HepG2 (cell line): ENCODE measurements around the gene ZSWIM6. TPM values are rescaled to one million over a fixed set of nuclear protein-coding genes. Genes with fewer than 3 reads are reported as not detected.

Experiments
- ATAC-seq: fragments of 200-7000 bp; cut with Tn5 transposase; 3 replicates; pipeline ENCODE4 v1.9.1; 2020; ENCODE audit warnings: mild to moderate bottlenecking, moderate library complexity
- BruUV-seq: library from RNA; stranded (reverse); fragments of 400-500 nt; replicated peaks from 2 replicates; lab custom pipeline; 2021; lab: Mats Ljungman, UMichigan
- CTCF ChIA-PET: fragments of 300-600 bp; formaldehyde crosslinking; extraction: SDS; loops from one replicate; lab custom pipeline; 2021; ENCODE audit warnings: low total read pairs, inconsistent platforms, low intra/inter-chr PET ratio; lab: Yijun Ruan, JAX
- POLR2A ChIA-PET: fragments of 350-600 bp; sonication (Branson Sonifier 250); formaldehyde crosslinking; loops from one replicate; lab custom pipeline; 2020; ENCODE audit warnings: antibody characterized with exemption, inconsistent platforms; lab: Yijun Ruan, JAX
- DNase-seq: peaks from one replicate; pipeline ENCODE4 v3.0.0-alpha.2; 2015; ENCODE audit warnings: low spot score
- FAIRE-seq: peaks from 3 replicates; lab custom pipeline; 2011; peaks lifted over from hg19 to GRCh38; lab: Jason Lieb, UNC
- H2AFZ ChIP-seq: one replicate; pipeline ENCODE4 v1.6.1; 2011; ENCODE audit warnings: low read length, inconsistent platforms
- H3K27ac ChIP-seq: fragments of 300-600 bp; 3 replicates; pipeline ENCODE4 v1.8.0; 2011; ENCODE audit warnings: mixed run types, mild to moderate bottlenecking, mixed read lengths, low read length, inconsistent platforms; ENCODE audit not compliant: insufficient read depth; ENCODE audit errors: extremely low read length
- H3K27me3 ChIP-seq, 2 experiments: fragments of 200-600 bp in 1 of 2; 2 replicates in 1 of 2; 3 replicates in 1 of 2; pipeline versions ENCODE4 v1.6.0 to v1.8.0; 2011; ENCODE audit warnings: low read length in 2 of 2, mild to moderate bottlenecking in 2 of 2, moderate library complexity in 2 of 2, inconsistent platforms in 1 of 2; ENCODE audit not compliant: insufficient read depth in 2 of 2, control insufficient read depth in 1 of 2
- H3K36me3 ChIP-seq, 2 experiments: fragments of 200-600 bp in 1 of 2; replicated peaks in 1 of 2; 2 replicates in 1 of 2; 3 replicates in 1 of 2; pipeline versions ENCODE4 v1.5.1 to v1.8.0; 2011; ENCODE audit warnings: low read length in 2 of 2, inconsistent platforms in 1 of 2; ENCODE audit not compliant: insufficient read depth in 2 of 2, control insufficient read depth in 1 of 2
- H3K4me1 ChIP-seq: 2 replicates; pipeline ENCODE4 v1.5.1; 2012; ENCODE audit warnings: low read length, inconsistent platforms; ENCODE audit not compliant: insufficient read depth
- H3K4me2 ChIP-seq: 2 replicates; pipeline ENCODE4 v1.6.0; 2011; ENCODE audit warnings: low read depth, low read length, inconsistent platforms
- H3K4me3 ChIP-seq, 3 experiments: fragments of 200-600 bp in 1 of 3; sonication (generic), shearing (Covaris generic) in 1 of 3; replicated peaks in 1 of 3; 2 replicates each; pipeline ENCODE4 v1.5.1; 2011 to 2016; ENCODE audit warnings: low read length in 3 of 3, inconsistent platforms in 2 of 3, low read depth in 2 of 3, mild to moderate bottlenecking in 2 of 3, control low read depth in 1 of 3, mixed read lengths in 1 of 3; ENCODE audit not compliant: insufficient read depth in 1 of 3
- H3K79me2 ChIP-seq: one replicate; pipeline ENCODE4 v1.6.1; 2011; ENCODE audit warnings: low read length, inconsistent platforms; ENCODE audit not compliant: insufficient read depth
- H3K9ac ChIP-seq: 2 replicates; pipeline ENCODE4 v1.6.0; 2011; ENCODE audit warnings: mild to moderate bottlenecking, low read depth, low read length, inconsistent platforms; ENCODE audit not compliant: insufficient read depth
- H3K9me3 ChIP-seq: 2 replicates; pipeline ENCODE4 v1.5.1; 2012; ENCODE audit warnings: mild to moderate bottlenecking, low read length
- H4K20me1 ChIP-seq: 2 replicates; pipeline ENCODE4 v1.6.0; 2011; ENCODE audit warnings: inconsistent platforms, mild to moderate bottlenecking, low read length, moderate library complexity; ENCODE audit not compliant: insufficient read depth
- ATF7 ChIP-seq, 2 experiments: fragments of 450-650 bp in 1 of 2; sonication (generic) in 1 of 2; formaldehyde crosslinking in 1 of 2; IDR thresholded peaks; 2 replicates each; pipeline versions ENCODE4 v1.4.0 to v1.6.1; 2016 to 2020; ENCODE audit warnings: antibody characterized with exemption in 1 of 2, mild to moderate bottlenecking in 1 of 2, missing genetic modification reagents in 1 of 2
- HMGA1 ChIP-seq: sonication (generic); formaldehyde crosslinking; conservative IDR thresholded peaks from 2 replicates; pipeline ENCODE4 v1.4.0; 2020; ENCODE audit warnings: missing genetic modification reagents
- MAFK ChIP-seq, 2 experiments: IDR thresholded peaks in 1 of 2; conservative IDR thresholded peaks in 1 of 2; 2 replicates each; pipeline ENCODE4 v1.6.1; 2011; ENCODE audit warnings: improper control_type of control experiment in 2 of 2, low read length in 2 of 2
- NKX3-1 ChIP-seq: sonication (generic); formaldehyde crosslinking; IDR thresholded peaks from 2 replicates; pipeline ENCODE4 v1.5.0; 2020; ENCODE audit warnings: missing genetic modification reagents
- PAF1 ChIP-seq: IDR thresholded peaks from 2 replicates; pipeline ENCODE4 v1.6.1; 2016; ENCODE audit warnings: missing genetic modification reagents, missing compliant biosample characterization
- POLR2AphosphoS5 ChIP-seq: IDR thresholded peaks from 2 replicates; pipeline ENCODE4 v1.6.1; 2012; ENCODE audit warnings: low read depth, low read length
- RELA ChIP-seq: sonication (generic); formaldehyde crosslinking; IDR thresholded peaks from 2 replicates; pipeline ENCODE4 v1.4.0; 2020; ENCODE audit warnings: missing genetic modification reagents
- RXRB ChIP-seq: IDR thresholded peaks from 2 replicates; pipeline ENCODE4 v1.6.1; 2016; ENCODE audit warnings: borderline replicate concordance, missing genetic modification reagents, missing compliant biosample characterization
- SP140L ChIP-seq: sonication (generic); formaldehyde crosslinking; IDR thresholded peaks from 2 replicates; pipeline ENCODE4 v1.4.0; 2020; ENCODE audit warnings: missing genetic modification reagents, borderline replicate concordance
- ZFX ChIP-seq: sonication (generic); formaldehyde crosslinking; IDR thresholded peaks from 2 replicates; pipeline ENCODE4 v1.4.0; 2020; ENCODE audit warnings: mild to moderate bottlenecking, low read depth, missing genetic modification reagents, moderate library complexity
- WGBS: methylation state at CpG from one replicate; pipeline ENCODE4 v1.1.6; 2017; ENCODE audit warnings: low lambda C conversion rate; 5-methylcytosine and 5-hydroxymethylcytosine counted together
- in situ Hi-C: cut with HindIII; loops from 2 replicates; pipeline ENCODE4 v1.10.0; 2017; ENCODE audit warnings: low pct_unique_long_range_greater_than_20kb; ENCODE audit not compliant: extremely low pct_ligation_motif_present
- intact Hi-C: fragments of 100-400 bp; cut with micrococcal nuclease; formaldehyde crosslinking; loops from one replicate; pipeline ENCODE4 v1.10.0; 2022; ENCODE audit not compliant: unreplicated experiment
- polyA plus RNA-seq, 8 experiments: library from polyadenylated mRNA; depleted of rRNA in 3 of 8; stranded (reverse) in 7 of 8; unstranded in 1 of 8; fragments of >200 nt; fragmentation: Illumina TruSeq in 4 of 8; extraction: Trizol in 4 of 8; gene quantifications; 2 replicates each; pipeline versions ENCODE4 v1.2.1 to v1.2.3, GENCODE V29; 2011 to 2016; ENCODE audit warnings: low read depth in 4 of 8, missing spikeins in 1 of 8, mixed read lengths in 1 of 8; ENCODE audit not compliant: insufficient read depth in 1 of 8
- total RNA-seq, 5 experiments: library from RNA; depleted of rRNA; stranded (reverse); fragments of >200 nt; fragmentation: Illumina TruSeq; extraction: Trizol; gene quantifications; 2 replicates each; pipeline ENCODE4 v1.2.3, GENCODE V29; 2016; ENCODE audit warnings: low read depth in 1 of 5
- TF ChIP-seq, protein P1 (sequence below): sonication (generic); formaldehyde crosslinking; IDR thresholded peaks from 2 replicates; pipeline ENCODE4 v1.4.0; 2020; ENCODE audit warnings: mild to moderate bottlenecking, missing genetic modification reagents

Gene ZSWIM6
- total and polyA plus RNA-seq, 2 of the 13 experiments (the other 11 are each of a cell fraction or from before 2014, with no cell fraction given), result 0.82 to 1.9 TPM

DNA sequence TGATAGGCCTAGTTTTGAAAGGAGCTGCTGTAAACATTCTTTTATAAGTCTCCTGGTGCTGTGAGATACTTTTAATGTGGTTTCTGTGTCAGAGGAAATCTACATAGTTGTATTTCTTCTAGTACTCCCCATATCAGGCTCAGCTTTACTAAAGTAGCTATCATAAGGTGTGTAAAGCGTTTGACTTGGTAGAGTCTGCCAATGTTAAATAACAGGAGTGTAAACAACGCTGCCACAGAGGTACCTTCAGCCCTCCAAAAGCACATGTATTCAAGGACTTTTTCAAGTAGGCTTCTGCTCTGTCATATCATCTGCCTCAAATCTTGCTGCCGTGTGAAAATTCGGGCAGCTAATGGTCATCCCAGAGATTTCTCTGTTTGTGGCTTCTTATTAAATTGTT is 142.7 kb downstream of the ZSWIM6 start:
- TF ChIP-seq PAF1 (CRISPR knock-in tag) (no peak), POLR2AphosphoS5 (no peak), MAFK (conservative IDR thresholded peaks at IDR 0.05 in 1 of 2, IDR thresholded peaks at IDR 0.05 in 1 of 2; ENCODE audit: low read length in 2 of 2) (no peak), ZFX (CRISPR knock-in tag) (no peak), RXRB (CRISPR knock-in tag) (no peak), ATF7 (IDR thresholded peaks at IDR 0.05) (no peak), ATF7 (CRISPR knock-in tag; IDR thresholded peaks at IDR 0.05) (no peak), SP140L (CRISPR knock-in tag) (no peak), NKX3-1 (CRISPR knock-in tag) (no peak), RELA (CRISPR knock-in tag) (no peak), HMGA1 (CRISPR knock-in tag) (no peak)
- TF ChIP-seq, protein P1, sequence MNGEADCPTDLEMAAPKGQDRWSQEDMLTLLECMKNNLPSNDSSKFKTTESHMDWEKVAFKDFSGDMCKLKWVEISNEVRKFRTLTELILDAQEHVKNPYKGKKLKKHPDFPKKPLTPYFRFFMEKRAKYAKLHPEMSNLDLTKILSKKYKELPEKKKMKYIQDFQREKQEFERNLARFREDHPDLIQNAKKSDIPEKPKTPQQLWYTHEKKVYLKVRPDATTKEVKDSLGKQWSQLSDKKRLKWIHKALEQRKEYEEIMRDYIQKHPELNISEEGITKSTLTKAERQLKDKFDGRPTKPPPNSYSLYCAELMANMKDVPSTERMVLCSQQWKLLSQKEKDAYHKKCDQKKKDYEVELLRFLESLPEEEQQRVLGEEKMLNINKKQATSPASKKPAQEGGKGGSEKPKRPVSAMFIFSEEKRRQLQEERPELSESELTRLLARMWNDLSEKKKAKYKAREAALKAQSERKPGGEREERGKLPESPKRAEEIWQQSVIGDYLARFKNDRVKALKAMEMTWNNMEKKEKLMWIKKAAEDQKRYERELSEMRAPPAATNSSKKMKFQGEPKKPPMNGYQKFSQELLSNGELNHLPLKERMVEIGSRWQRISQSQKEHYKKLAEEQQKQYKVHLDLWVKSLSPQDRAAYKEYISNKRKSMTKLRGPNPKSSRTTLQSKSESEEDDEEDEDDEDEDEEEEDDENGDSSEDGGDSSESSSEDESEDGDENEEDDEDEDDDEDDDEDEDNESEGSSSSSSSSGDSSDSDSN (CRISPR knock-in tag), result no peak
- Histone ChIP-seq H4K20me1 (no peaks in the 10 kb centered on the region), H3K27me3 (no peaks in the 10 kb centered on the region), H3K4me2 (no peak overlapping the region), H3K4me3 (no peak overlapping the region), H3K9ac (no peak overlapping the region), H2AFZ (no peak overlapping the region), H3K36me3 (no peaks in the 10 kb centered on the region), H3K27ac (no peak overlapping the region), H3K9me3 (no peaks in the 10 kb centered on the region), H3K4me1 (no peaks in the 10 kb centered on the region), H3K79me2 (no peaks in the 10 kb centered on the region)
- intact Hi-C loops (no loop called here), in situ Hi-C loops (no loop called here)
- CTCF ChIA-PET, result no interaction called here
- DNase-seq, result no peak
- 75% methylated on average over 4 of the region's 4 CpGs for WGBS
- POLR2A ChIA-PET, result no interaction called here
- FAIRE-seq, result no peak
- no TSS peak for BruUV-seq
- ATAC-seq, result no peak
